HepG2 (cell line): ENCODE measurements around the gene KIF2C. TPM values are rescaled to one million over a fixed set of nuclear protein-coding genes. Genes with fewer than 3 reads are reported as not detected.

ENCODE experiments used
- CAMTA2 ChIP-seq: sonication (generic); formaldehyde crosslinking; IDR thresholded peaks from 2 replicates; pipeline ENCODE4 v1.4.0; 2020; ENCODE audit warnings: mild to moderate bottlenecking, missing genetic modification reagents, borderline replicate concordance
- CREB1 ChIP-seq, 2 experiments: fragments of 450-650 bp in 1 of 2; IDR thresholded peaks; 2 replicates each; pipeline ENCODE4 v1.6.1; 2016 to 2017; ENCODE audit warnings: control low read depth in 1 of 2, mild to moderate bottlenecking in 1 of 2, missing compliant biosample characterization in 1 of 2, missing genetic modification characterization in 1 of 2
- EZH2 ChIP-seq: conservative IDR thresholded peaks from 2 replicates; pipeline ENCODE4 v1.6.1; 2012; ENCODE audit warnings: mild to moderate bottlenecking, low read depth, low read length, moderate library complexity
- FOXK2 ChIP-seq: fragments of 450-650 bp; IDR thresholded peaks from 2 replicates; pipeline ENCODE4 v1.6.1; 2016
- HBP1 ChIP-seq: IDR thresholded peaks from 2 replicates; pipeline ENCODE4 v1.6.1; 2016; ENCODE audit warnings: low read depth, control low read depth
- HNRNPL ChIP-seq: fragments of 200-400 bp; formaldehyde crosslinking; IDR thresholded peaks from 2 replicates; pipeline ENCODE4 v1.6.1; 2017; ENCODE audit warnings: mild to moderate bottlenecking, low read depth, low read length
- IKZF4 ChIP-seq: sonication (generic); formaldehyde crosslinking; IDR thresholded peaks from 2 replicates; pipeline ENCODE4 v1.5.1; 2020; ENCODE audit warnings: borderline replicate concordance, mild to moderate bottlenecking, low read depth, missing genetic modification reagents; ENCODE audit errors: not compliant biosample characterization
- KDM6A ChIP-seq: IDR thresholded peaks from 2 replicates; pipeline ENCODE4 v1.6.1; 2016; ENCODE audit warnings: low read depth
- KLF15 ChIP-seq: sonication (generic); formaldehyde crosslinking; IDR thresholded peaks from 2 replicates; pipeline ENCODE4 v1.8.1; 2023; ENCODE audit warnings: borderline replicate concordance, mild to moderate bottlenecking, inconsistent platforms, missing genetic modification reagents, mixed read lengths
- NR2F1 ChIP-seq, 2 experiments: fragments of 450-650 bp in 1 of 2; formaldehyde crosslinking in 1 of 2; IDR thresholded peaks; 2 replicates each; pipeline versions ENCODE4 v1.5.0 to v1.6.1; 2016 to 2020; ENCODE audit warnings: mild to moderate bottlenecking in 1 of 2, missing compliant biosample characterization in 1 of 2, missing genetic modification reagents in 1 of 2, moderate library complexity in 1 of 2
- RARA ChIP-seq: IDR thresholded peaks from 2 replicates; pipeline ENCODE4 v1.6.1; 2016; ENCODE audit warnings: missing genetic modification reagents, missing compliant biosample characterization
- REPIN1 ChIP-seq: sonication (generic); formaldehyde crosslinking; IDR thresholded peaks from 2 replicates; pipeline ENCODE4 v1.8.0; 2022; ENCODE audit warnings: missing genetic modification reagents, low read depth, mild to moderate bottlenecking, borderline replicate concordance
- SNAPC5 ChIP-seq: sonication (generic); formaldehyde crosslinking; IDR thresholded peaks from 2 replicates; pipeline ENCODE4 v1.8.1; 2023; ENCODE audit warnings: mild to moderate bottlenecking, missing genetic modification reagents, borderline replicate concordance
- ZC3H13 ChIP-seq: sonication (generic); formaldehyde crosslinking; IDR thresholded peaks from 2 replicates; pipeline ENCODE4 v1.8.1; 2023; ENCODE audit warnings: mild to moderate bottlenecking, missing genetic modification reagents, moderate library complexity
- ZNF101 ChIP-seq: sonication (generic); formaldehyde crosslinking; IDR thresholded peaks from 2 replicates; pipeline ENCODE4 v1.4.0; 2020; ENCODE audit warnings: mild to moderate bottlenecking, low read depth, missing genetic modification reagents, borderline replicate concordance
- ZNF281 ChIP-seq: sonication (generic); formaldehyde crosslinking; IDR thresholded peaks from 2 replicates; pipeline ENCODE4 v1.4.0; 2020; ENCODE audit warnings: missing genetic modification reagents, borderline replicate concordance
- ZNF570 ChIP-seq: sonication (generic); formaldehyde crosslinking; IDR thresholded peaks from 2 replicates; pipeline ENCODE4 v1.4.0; 2020; ENCODE audit warnings: mild to moderate bottlenecking, missing genetic modification reagents, borderline replicate concordance
- ZNF687 ChIP-seq: sonication (generic); formaldehyde crosslinking; IDR thresholded peaks from 2 replicates; pipeline ENCODE4 v1.5.1; 2020; ENCODE audit warnings: mild to moderate bottlenecking, missing genetic modification reagents, moderate library complexity
- ZSCAN21 ChIP-seq: sonication (generic); formaldehyde crosslinking; IDR thresholded peaks from 2 replicates; pipeline ENCODE4 v1.8.0; 2022; ENCODE audit warnings: mild to moderate bottlenecking, missing genetic modification reagents, moderate library complexity, borderline replicate concordance
- polyA plus RNA-seq, 8 experiments: library from polyadenylated mRNA; depleted of rRNA in 3 of 8; stranded (reverse) in 7 of 8; unstranded in 1 of 8; fragments of >200 nt; fragmentation: Illumina TruSeq in 4 of 8; extraction: Trizol in 4 of 8; gene quantifications; 2 replicates each; pipeline versions ENCODE4 v1.2.1 to v1.2.3, GENCODE V29; 2011 to 2016; ENCODE audit warnings: low read depth in 4 of 8, missing spikeins in 1 of 8, mixed read lengths in 1 of 8; ENCODE audit not compliant: insufficient read depth in 1 of 8
- total RNA-seq, 5 experiments: library from RNA; depleted of rRNA; stranded (reverse); fragments of >200 nt; fragmentation: Illumina TruSeq; extraction: Trizol; gene quantifications; 2 replicates each; pipeline ENCODE4 v1.2.3, GENCODE V29; 2016; ENCODE audit warnings: low read depth in 1 of 5

KIF2C gene
- total and polyA plus RNA-seq, 2 of the 13 experiments (the other 11 are each of a cell fraction or from before 2014, with no cell fraction given), result 29.7 to 53.7 TPM

- TF ChIP-seq ZNF687 (CRISPR knock-in tag), result no peak; the same call in 1 of the 2 replicates
- no peak; the same call in 1 of the 2 replicates for TF ChIP-seq ZNF101 (CRISPR knock-in tag)
- TF ChIP-seq ZC3H13 (CRISPR knock-in tag), result no peak
- peak; percentile 27; the same call in 1 of the 2 replicates for TF ChIP-seq KDM6A (CRISPR knock-in tag)
- peak; percentile 100 for TF ChIP-seq SNAPC5 (CRISPR knock-in tag)
- TF ChIP-seq KLF15 (CRISPR knock-in tag), result 0 out of 2 replicates have a peak, but pooled peaks have one; percentile 66
- no peak for TF ChIP-seq FOXK2
- TF ChIP-seq ZSCAN21 (CRISPR knock-in tag), result peak; percentile 54
- peak; percentile 40; the same call in 1 of the 2 replicates for TF ChIP-seq RARA (CRISPR knock-in tag)
- TF ChIP-seq HBP1, result no peak
- no peak for TF ChIP-seq CAMTA2 (CRISPR knock-in tag)
- TF ChIP-seq CREB1 (IDR thresholded peaks at IDR 0.05), result no peak
- TF ChIP-seq CREB1 (CRISPR knock-in tag; IDR thresholded peaks at IDR 0.05), result peak; percentile 83
- 0 out of 2 replicates have a peak, but pooled peaks have one; percentile 41 for TF ChIP-seq ZNF570
- TF ChIP-seq REPIN1, result 0 out of 2 replicates have a peak, but pooled peaks have one; percentile 40
- TF ChIP-seq EZH2, result no peak
- TF ChIP-seq IKZF4, result no peak
- TF ChIP-seq HNRNPL, result no peak
- peak in 1 of 2 experiments; percentile 73; a peak in 2 of 4 replicates for TF ChIP-seq NR2F1 (CRISPR knock-in tag; IDR thresholded peaks at IDR 0.05)
- TF ChIP-seq ZNF281 (CRISPR knock-in tag), result peak; percentile 58; the same call in 1 of the 2 replicates
These were observed 17.9 kb upstream of the KIF2C start (continued) for GRCh38 chr1:44721485-44722361.
